Measurements from ENCODE around the gene ZNF81.
"Not testable (repeated sequence)": the region's sequence is repeated elsewhere in the genome, so short reads cannot be mapped to it uniquely, and the experiment has no call there.

ZNF81 gene

DNA sequence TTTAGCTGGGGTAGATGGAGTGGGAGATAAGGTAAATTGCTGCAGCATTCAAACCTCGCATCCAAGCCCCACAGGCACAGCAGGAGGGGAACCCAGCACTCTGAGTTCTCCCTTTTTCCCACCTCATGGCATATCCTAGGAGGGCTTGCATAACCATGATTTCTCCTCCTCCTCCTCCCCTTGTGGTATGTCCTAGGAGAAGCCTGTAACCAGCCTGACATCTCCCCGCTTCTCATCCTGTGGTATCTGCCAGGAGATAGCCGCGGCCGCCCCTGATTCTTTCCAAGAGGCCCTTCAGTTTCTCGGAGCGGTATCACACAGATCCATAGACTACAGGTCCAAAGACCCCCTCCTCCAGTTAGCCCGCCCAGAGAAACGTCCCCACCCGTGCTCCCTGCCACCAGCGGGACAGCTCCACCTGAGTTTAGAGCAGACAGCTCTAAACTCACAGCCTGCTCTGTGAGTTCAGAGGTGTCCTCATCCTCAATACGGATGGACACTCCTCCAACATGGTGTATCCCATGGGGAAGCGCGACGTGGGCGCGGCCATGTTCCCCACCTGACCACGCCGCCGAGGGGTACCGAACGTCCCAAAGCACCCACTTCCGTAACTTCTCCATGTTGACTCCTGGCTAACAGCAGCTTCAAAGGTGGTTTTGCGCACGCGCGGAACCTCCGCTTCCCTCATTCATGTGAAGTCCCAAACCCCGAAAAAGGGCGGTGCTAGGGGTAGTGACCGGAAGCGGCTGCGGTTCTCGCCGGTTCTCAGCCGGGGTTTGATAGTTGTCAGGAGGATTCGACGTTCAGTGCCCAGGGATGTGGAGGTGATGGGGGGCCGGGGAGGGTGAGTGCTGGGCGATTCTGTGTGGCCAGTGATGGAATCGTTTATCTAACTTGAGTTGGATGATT, at the start of gene ZNF81:
ZNF81 (plus strand) TSS at position 739 of the 909 bp plus-strand sequence. CDS start 9,366 bp downstream, outside the sequence.
- DNase-seq (ENCODE audit: extremely low spot score, insufficient read length, low read depth) = peak; percentile 70
- FAIRE-seq = peak; percentile 100

GRCh38 chrX:47796433-47796906, 40.2 kb upstream of the ZNF81 start:
- no peak for DNase-seq (ENCODE audit: extremely low spot score, insufficient read length, low read depth)
- FAIRE-seq = no peak

GRCh38 chrX:47797084-47797483, 39.6 kb upstream of the ZNF81 start:
- no peak for DNase-seq (ENCODE audit: extremely low spot score, insufficient read length, low read depth)
- no peak for FAIRE-seq

GRCh38 chrX:47798861-47799260, 37.8 kb upstream of the ZNF81 start:
- DNase-seq (ENCODE audit: extremely low spot score, insufficient read length, low read depth) (no peak), FAIRE-seq (no peak)

DNA sequence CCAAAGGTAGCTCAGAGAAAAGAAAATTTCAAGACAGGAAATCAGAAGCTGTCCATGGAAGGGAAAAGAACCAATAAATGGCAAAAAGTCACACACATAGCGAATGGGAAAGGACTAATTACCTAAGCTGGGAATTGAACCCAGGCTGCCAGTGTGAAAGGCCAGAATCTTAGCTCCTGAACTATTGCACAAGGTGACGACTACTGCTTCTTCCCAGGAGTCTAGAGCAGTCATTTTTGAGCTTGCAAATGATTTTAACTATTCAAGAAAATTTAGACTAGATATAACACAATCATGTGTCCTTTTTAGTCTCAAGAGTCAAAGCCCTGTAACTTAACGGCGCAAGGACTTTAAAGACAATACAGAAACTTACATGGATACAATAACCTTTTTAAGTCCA, 34.1 kb upstream of the ZNF81 start:
- no peak for FAIRE-seq
- DNase-seq (ENCODE audit: extremely low spot score, insufficient read length, low read depth) = no peak

- not testable (repeated sequence) for DNase-seq (ENCODE audit: extremely low spot score, insufficient read length, low read depth); FAIRE-seq
Measured at GRCh38 chrX:47803103-47803502, 33.6 kb upstream of the ZNF81 start.

DNA sequence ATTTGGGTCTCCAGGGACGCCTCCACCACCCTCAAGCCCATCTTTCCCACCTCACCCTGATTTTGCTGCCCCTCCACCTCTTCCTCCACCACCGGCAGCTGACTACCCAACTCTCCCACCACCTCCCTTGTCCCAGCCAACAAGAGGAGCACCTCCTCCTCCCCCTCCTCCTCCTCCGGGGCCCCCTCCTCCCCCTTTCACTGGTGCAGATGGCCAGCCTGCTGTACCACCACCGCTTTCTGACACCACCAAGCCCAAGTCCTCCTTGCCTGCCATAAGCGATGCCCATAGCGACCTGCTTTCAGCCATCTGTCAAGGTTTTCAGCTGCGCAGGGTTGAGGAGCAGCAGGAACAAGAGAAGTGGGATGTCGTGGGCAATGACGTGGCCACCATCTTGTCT, 32.4 kb upstream of the ZNF81 start:
- FAIRE-seq = no peak
- DNase-seq (ENCODE audit: extremely low spot score, insufficient read length, low read depth) = no peak

- FAIRE-seq; DNase-seq (ENCODE audit: extremely low spot score, insufficient read length, low read depth): not testable (repeated sequence)
Measured at GRCh38 chrX:47805844-47806243, 30.9 kb upstream of the ZNF81 start.

DNA sequence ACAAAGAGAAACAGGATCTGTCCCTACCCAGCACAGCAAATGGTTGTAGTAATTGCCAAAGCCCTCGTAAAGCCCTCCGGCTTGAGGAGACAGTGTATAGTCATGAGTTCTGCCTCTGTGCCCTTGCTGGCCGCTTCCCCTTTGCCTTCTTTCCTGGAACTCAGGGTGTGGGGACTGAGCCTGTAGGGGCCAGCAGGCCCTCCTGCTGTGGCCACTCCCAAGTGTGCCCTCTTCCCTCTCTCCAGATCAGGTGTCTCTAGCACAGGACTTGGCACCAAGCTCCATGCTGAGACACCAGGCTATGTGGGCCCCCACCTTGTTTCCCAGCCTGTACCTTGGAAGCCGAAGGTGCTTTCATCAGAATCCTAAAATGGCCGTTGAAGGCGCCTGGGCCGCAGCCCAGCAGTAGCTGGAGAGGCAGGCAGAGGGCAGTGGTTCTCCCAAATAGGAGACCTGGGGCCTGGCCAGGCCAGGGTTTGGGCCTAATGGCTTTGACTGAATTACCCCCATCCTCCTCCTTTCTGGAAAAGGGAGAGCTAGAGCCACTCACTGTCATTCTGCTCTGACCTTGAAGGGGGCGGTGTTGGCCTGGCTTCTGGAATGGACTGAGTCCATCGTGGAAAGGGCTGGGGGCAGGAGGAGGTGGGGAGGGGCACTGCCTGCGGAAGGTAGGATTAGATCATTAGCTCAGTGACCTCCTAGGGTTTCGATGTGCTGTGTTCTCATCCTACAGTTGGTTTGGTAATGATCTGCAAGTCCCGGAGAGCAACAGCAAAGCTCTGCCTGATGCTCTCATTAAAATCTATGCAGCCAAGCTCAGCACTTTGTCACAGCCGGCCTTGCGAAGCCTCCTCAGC, 30.1 kb upstream of the ZNF81 start:
- not testable (repeated sequence) for FAIRE-seq; DNase-seq (ENCODE audit: extremely low spot score, insufficient read length, low read depth)

GRCh38 chrX:47807272-47807538, 29.5 kb upstream of the ZNF81 start:
- not testable (repeated sequence) for DNase-seq (ENCODE audit: extremely low spot score, insufficient read length, low read depth); FAIRE-seq

- DNase-seq (ENCODE audit: extremely low spot score, insufficient read length, low read depth) (no peak), FAIRE-seq (no peak)
Measured at GRCh38 chrX:47807548-47807947, 29.2 kb upstream of the ZNF81 start.

DNA sequence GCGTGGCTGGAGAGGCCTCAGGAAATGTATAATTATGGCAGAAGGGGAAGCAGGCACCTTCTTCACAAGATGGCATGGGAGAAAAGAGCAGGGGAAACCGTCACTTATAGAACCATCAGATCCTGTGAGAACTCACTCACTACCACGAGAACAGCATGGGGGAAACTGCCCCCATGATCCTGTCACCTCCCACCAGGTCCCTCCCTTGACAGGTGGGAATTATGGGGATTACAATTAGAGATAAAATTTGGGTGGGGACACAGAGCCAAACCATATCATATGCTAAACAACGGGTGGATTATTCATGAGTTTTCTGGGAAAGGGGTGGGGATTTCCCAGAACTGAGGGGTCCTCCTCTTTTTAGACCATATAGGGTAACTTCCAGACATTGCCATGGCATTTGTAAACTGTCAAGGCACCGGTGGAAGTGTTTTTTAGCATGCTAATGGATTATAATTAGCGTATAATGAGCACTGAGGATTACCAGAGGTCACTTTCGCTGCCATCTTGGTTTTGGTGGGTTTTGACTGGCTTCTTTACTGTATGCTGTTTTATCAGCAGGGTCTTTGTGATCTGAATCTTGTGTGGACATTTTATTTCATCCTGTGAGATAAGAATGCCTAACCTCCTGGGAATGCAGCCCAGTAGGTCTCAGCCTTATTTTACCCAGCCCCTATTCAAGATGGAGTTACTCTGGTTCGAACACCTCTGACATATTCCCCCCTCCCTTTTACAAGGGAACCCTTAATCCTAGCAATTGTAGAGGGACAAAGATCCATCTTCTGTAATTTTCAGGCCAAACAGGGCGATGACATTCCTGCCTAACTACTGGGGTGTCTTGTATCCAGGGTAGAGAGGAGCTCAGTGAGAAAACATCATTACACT, 27.6 kb upstream of the ZNF81 start:
- DNase-seq (ENCODE audit: extremely low spot score, insufficient read length, low read depth) (no peak), FAIRE-seq (no peak)

DNA sequence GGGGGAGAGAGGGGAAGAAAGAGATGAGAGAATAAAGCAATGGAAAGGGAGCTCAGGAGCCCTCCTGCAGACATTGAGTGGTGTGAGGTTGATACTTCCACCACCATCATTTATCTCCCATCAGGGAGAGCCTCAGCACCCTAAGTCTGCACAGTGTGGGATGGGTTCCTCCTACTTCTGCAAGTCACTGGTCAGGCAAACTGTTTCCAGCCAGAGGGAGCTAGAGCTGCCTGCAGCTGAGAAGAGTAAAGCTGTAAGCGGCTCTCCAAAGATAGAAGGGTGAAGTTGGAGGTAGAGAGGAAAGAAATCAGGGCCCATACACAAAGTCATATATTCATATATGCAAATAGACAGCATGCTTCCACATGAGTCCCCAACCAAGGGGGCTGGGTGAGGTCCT, 21.9 kb upstream of the ZNF81 start:
- DNase-seq (ENCODE audit: extremely low spot score, insufficient read length, low read depth) (no peak), FAIRE-seq (no peak)

DNA sequence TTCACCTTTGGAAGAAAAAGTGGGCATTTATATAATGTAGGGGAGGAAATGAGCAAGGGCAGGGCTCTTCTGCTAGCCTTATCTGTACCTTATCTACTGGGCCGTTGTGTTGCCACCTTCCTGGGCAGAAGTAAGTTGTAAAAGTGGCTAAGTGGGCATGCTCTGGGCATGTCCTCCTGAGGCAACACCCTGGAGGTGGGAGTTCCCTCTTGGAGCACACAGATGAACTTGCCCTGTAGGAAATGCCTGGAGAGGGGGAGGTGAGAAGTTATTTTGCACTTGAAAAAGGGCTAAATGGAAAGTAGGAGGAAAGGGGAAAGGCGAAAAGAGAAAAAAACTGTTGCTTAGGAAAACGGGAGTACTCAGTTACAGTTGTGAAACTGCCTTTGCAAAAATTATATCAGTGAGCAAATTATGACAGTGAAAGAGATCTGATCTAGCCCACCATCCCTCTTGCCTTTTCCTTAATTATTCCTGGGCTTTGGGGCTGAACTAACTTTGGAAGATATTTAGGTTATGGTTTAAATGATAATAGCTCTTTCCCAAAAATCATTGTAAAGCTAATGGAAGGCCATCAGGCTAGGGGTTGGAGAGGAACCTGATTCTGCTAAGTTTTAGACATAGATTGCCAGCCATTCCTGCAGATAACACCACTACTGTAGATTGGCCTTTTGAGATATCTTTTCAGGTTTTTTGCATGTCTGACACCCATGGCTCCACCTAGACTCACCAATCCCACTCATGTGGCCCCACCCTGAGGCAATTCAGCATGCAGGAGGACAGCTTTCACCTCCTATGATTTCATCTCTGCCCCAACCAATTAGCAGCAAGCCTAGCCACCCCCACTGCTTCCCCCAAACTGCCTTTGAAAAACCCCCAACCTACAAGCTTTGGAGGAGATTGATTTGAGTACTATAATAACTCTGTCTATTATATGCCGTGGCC, 20.5 kb upstream of the ZNF81 start:
- no peak for FAIRE-seq
- DNase-seq (ENCODE audit: extremely low spot score, insufficient read length, low read depth) = no peak

DNA sequence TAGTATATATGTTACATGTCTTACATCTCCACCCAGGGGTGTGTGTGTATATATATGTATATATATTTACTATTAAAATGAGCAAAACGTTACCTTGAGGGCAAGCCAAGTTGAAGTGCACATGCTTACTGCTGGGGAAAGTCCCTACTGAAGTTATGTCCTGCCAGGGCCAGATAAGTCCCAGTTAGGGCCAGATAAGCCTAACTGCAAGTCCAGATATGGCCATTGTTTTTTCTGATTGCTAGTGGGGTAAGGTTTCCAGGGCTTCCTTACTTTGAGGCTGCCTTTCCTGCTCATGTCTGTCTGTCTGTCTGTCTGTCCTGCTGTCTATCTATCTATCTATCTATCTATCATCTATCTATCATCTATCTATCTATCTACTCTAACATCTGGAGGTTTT, 19.3 kb upstream of the ZNF81 start:
- no peak for DNase-seq (ENCODE audit: extremely low spot score, insufficient read length, low read depth)
- no peak for FAIRE-seq

DNA sequence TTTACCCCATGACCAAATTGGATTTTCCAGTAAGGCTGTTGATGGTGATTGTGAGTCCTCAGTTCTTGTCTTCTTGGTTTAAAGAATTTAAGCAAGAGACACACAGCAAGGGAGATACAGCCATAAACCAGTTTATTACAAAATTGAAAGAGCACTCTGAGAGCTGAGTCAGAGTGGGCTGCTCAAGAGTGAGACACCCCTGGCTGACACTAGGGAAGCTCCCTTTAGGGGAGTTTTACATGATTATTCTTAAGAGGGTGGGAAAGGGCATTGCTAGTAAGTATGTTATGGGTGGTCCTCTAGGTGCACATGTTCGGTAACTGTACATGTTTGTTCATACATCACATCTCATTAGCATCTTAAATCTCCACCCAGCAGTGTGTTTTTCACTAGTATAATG, 18.8 kb upstream of the ZNF81 start:
- no peak for DNase-seq (ENCODE audit: extremely low spot score, insufficient read length, low read depth)
- FAIRE-seq = no peak

DNA sequence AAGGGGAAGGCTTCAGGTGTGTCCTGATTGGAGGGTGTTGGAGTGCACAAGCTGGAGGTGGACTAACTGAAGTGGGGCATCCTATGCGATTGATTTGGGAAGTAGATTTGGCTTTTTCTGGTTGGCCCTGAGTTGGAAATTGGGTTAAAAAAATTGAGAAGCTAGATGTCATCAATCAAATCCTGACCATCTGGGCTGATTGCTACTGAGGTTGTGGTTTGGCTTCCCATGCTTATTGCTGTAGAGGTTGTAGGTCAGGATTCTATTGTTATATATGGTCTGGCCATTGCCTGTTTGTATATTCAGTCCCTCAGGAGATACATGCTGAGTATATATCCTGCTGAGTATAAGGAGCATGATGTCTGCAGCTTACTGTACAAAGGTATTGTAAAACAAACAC, 7.7 kb upstream of the ZNF81 start:
- FAIRE-seq (no peak), DNase-seq (ENCODE audit: extremely low spot score, insufficient read length, low read depth) (no peak)

DNA sequence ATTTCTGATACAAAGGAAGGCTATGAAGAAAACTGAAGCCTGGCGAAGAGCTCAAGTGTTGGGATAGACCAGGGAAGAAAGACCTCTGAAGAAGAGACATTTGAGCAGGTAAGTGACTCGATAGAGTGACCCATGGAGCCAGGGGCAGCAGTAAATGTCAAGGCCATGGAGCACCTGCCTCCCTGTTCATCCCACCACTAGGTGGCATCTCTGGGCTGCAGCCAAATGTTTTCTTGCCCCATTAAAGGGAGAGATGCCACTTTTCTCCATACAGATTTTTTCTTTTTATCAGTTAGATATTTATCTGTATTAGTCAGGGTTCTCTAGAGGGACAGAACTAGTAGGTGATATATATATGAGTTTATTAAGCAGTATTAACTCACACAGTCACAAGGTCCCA, 4.9 kb upstream of the ZNF81 start:
- peak; percentile 88 for FAIRE-seq
- DNase-seq (ENCODE audit: extremely low spot score, insufficient read length, low read depth) = peak; percentile 5

- FAIRE-seq (no peak), DNase-seq (ENCODE audit: extremely low spot score, insufficient read length, low read depth) (no peak)
Measured at GRCh38 chrX:47838361-47838760, 1.7 kb downstream of the ZNF81 start.

Measured in GM18507 (cell line).